HG03066 (cell line): ENCODE data around the gene TBL1XR1.

ENCODE experiments used
- ATAC-seq: cut with Tn5 transposase; IDR thresholded peaks from one replicate; pipeline ENCODE4 v1.9.1; 2021; ENCODE audit warnings: low read depth; ENCODE audit not compliant: unreplicated experiment

The TBL1XR1 gene

GRCh38 chr3:176977331-176977730, 220.0 kb downstream of the TBL1XR1 start:
- ATAC-seq, result no peak

- ATAC-seq, result no peak
Measured at GRCh38 chr3:176976586-176976985, 220.7 kb downstream of the TBL1XR1 start.

GRCh38 chr3:176974279-176974678, 223.0 kb downstream of the TBL1XR1 start:
- no peak for ATAC-seq

- no peak for ATAC-seq
Measured at GRCh38 chr3:176971613-176972174, 225.6 kb downstream of the TBL1XR1 start.

GRCh38 chr3:176970770-176971169, 226.5 kb downstream of the TBL1XR1 start:
- ATAC-seq, result no peak

GRCh38 chr3:176969506-176969905, 227.8 kb downstream of the TBL1XR1 start:
- ATAC-seq, result no peak
